Right atrium auricular region (tissue), 2 donors: ENCODE data around the gene FHL1. TPM values are rescaled to one million over a fixed set of nuclear protein-coding genes. Genes with fewer than 3 reads are reported as not detected.

Experiments used
- DNase-seq: peaks from one replicate; pipeline ENCODE4 v3.0.0-alpha.2; 2019; ENCODE audit warnings: low spot score
- H3K27ac ChIP-seq, 2 donors: fragments of 200-600 bp; sonication (generic); 1 replicate in 1 of 2; 2 replicates in 1 of 2; pipeline ENCODE4 v1.5.1; 2016 to 2019
- H3K27me3 ChIP-seq, 2 donors: fragments of 200-600 bp; sonication (generic); one replicate each; pipeline versions ENCODE4 v1.5.1 to v1.6.0; 2017 to 2019
- H3K36me3 ChIP-seq: fragments of 200-600 bp; sonication (generic); one replicate; pipeline ENCODE4 v1.5.1; 2016
- H3K4me1 ChIP-seq, 2 donors: fragments of 200-600 bp; sonication (generic); one replicate each; pipeline versions ENCODE4 v1.5.1 to v1.6.0; 2017 to 2019
- H3K4me3 ChIP-seq, 2 donors: fragments of 200-600 bp; sonication (generic); 1 replicate in 1 of 2; 2 replicates in 1 of 2; pipeline ENCODE4 v1.5.1; 2017 to 2019; ENCODE audit warnings: mild to moderate bottlenecking in 1 of 2, moderate library complexity in 1 of 2
- H3K9me3 ChIP-seq, 2 donors: fragments of 200-600 bp; sonication (generic); one replicate each; pipeline ENCODE4 v1.5.1; 2019
- total RNA-seq, 2 donors: library from RNA; depleted of rRNA; stranded (reverse); fragments of >200 nt; gene quantifications; one replicate each; pipeline ENCODE4 v1.1.0, GENCODE V29; 2016
- TF ChIP-seq, protein P1 (sequence below), 2 donors: fragments of 200-600 bp; sonication (generic); IDR thresholded peaks; one replicate each; pipeline ENCODE4 v1.5.1; 2019; ENCODE audit warnings: antibody characterized with exemption in 2 of 2

The FHL1 gene
- total RNA-seq, 2 donors from 2014 or later, result 869 to 2,468 TPM

DNA sequence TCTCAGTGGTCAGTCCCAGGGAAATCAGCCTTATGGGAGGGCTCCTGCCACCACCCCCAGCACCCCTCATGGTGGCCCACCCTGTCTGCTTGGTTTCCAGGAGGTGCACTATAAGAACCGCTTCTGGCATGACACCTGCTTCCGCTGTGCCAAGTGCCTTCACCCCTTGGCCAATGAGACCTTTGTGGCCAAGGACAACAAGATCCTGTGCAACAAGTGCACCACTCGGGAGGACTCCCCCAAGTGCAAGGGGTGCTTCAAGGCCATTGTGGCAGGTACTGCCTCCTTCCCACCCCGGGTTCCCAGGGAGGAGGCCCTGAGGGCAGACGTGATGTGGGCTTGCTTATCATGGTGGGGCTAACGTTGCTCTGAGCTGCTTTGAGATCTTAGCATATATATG is 59.6 kb downstream of the FHL1 start:
- H3K27me3 ChIP-seq, result no peaks in the 10 kb centered on the region
- peaks cover 0 to 58% of the 10 kb centered on the region in 2 donors for H3K4me1 ChIP-seq
- peaks cover 50% of the 10 kb centered on the region for H3K36me3 ChIP-seq
- no peaks in the 10 kb centered on the region for H3K9me3 ChIP-seq
- no peak for DNase-seq
- peak overlapping the region in 1 of 2 donors; percentile 31 for H3K4me3 ChIP-seq
- H3K27ac ChIP-seq, result peak overlapping the region; percentile 66 to 75
- TF ChIP-seq, protein P1, sequence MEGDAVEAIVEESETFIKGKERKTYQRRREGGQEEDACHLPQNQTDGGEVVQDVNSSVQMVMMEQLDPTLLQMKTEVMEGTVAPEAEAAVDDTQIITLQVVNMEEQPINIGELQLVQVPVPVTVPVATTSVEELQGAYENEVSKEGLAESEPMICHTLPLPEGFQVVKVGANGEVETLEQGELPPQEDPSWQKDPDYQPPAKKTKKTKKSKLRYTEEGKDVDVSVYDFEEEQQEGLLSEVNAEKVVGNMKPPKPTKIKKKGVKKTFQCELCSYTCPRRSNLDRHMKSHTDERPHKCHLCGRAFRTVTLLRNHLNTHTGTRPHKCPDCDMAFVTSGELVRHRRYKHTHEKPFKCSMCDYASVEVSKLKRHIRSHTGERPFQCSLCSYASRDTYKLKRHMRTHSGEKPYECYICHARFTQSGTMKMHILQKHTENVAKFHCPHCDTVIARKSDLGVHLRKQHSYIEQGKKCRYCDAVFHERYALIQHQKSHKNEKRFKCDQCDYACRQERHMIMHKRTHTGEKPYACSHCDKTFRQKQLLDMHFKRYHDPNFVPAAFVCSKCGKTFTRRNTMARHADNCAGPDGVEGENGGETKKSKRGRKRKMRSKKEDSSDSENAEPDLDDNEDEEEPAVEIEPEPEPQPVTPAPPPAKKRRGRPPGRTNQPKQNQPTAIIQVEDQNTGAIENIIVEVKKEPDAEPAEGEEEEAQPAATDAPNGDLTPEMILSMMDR (IDR thresholded peaks at IDR 0.05), result no peak

DNA sequence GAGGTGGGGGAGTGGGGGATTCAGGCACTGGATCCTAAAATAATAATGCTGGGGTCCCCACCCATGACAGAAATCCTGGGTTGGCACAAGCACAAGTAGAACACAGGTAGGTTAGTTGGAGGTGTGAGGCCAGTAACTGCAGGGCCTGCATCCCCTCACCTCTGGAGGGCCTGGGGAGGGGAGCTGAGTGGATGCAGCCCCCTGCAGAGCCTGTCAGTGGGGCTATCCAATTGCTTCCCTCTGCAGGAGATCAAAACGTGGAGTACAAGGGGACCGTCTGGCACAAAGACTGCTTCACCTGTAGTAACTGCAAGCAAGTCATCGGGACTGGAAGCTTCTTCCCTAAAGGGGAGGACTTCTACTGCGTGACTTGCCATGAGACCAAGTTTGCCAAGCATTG is 60.2 kb downstream of the FHL1 start:
- no peaks in the 10 kb centered on the region for H3K27me3 ChIP-seq
- TF ChIP-seq, protein P1 (IDR thresholded peaks at IDR 0.05), result no peak
- H3K9me3 ChIP-seq, result no peaks in the 10 kb centered on the region
- H3K4me1 ChIP-seq, result peaks cover 0 to 58% of the 10 kb centered on the region in 2 donors
- H3K27ac ChIP-seq, result peak overlapping the region in 1 of 2 donors; percentile 75
- H3K4me3 ChIP-seq, result no peak overlapping the region
- DNase-seq, result no peak
- peaks cover 50% of the 10 kb centered on the region for H3K36me3 ChIP-seq

DNA sequence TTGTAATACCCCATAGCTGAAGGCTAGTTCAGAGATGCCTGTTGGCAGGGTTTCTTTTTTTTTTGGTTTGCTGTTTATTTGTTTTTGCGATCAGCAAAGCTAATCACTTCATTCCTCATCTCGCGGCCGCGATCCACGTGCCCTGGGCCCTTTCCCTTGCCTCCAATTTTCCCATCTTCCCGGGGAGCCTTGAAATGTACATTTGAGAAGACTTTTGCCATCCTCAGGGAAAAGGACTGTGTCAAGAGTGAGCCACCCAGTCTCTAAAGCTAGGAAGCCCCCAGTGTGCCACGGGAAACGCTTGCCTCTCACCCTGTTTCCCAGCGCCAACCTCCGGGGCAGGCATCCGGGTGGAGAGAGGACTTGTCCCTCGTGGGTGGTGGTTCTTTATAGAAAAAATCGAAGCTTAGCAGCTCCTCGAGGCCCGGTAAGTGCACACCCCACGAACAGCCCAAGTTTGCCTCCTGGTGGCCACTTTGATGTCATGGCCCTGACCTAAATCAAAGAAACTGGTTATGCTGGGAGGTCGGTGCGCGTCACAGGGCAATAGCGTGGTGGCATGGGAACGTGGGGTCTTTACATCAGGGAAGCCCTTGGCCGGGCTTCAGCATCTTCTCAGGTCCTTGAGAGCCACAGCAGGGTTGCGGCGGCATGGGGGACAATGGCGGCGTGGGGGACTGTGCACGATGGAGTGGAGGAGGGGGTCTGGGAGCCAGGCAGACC is 61.8 kb downstream of the FHL1 start:
- H3K9me3 ChIP-seq, result no peaks in the 10 kb centered on the region
- peak overlapping the region; percentile 72 to 75 for H3K27ac ChIP-seq
- peaks cover 50% of the 10 kb centered on the region for H3K36me3 ChIP-seq
- no peaks in the 10 kb centered on the region for H3K27me3 ChIP-seq
- H3K4me1 ChIP-seq, result peaks cover 0 to 51% of the 10 kb centered on the region in 2 donors
- peak overlapping the region in 1 of 2 donors; percentile 2 for H3K4me3 ChIP-seq
- TF ChIP-seq, protein P1 (IDR thresholded peaks at IDR 0.05), result peak; percentile 30 to 73
- DNase-seq, result no peak

DNA sequence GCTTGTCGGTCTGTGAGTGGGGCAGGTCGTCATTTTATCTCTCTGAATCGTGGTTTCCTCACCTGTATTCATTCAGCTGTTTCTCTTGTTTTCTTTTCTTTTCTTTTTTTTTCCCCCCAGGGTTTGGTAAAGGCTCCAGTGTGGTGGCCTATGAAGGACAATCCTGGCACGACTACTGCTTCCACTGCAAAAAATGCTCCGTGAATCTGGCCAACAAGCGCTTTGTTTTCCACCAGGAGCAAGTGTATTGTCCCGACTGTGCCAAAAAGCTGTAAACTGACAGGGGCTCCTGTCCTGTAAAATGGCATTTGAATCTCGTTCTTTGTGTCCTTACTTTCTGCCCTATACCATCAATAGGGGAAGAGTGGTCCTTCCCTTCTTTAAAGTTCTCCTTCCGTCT is 62.4 kb downstream of the FHL1 start:
- Histone ChIP-seq H3K36me3 (peaks cover 50% of the 10 kb centered on the region), H3K27ac (peak overlapping the region; percentile 72 to 75), H3K9me3 (no peaks in the 10 kb centered on the region), H3K4me1 (peaks cover 0 to 45% of the 10 kb centered on the region in 2 donors), H3K4me3 (no peak overlapping the region), H3K27me3 (no peaks in the 10 kb centered on the region)
- no peak for DNase-seq
- TF ChIP-seq, protein P1 (IDR thresholded peaks at IDR 0.05), result no peak

DNA sequence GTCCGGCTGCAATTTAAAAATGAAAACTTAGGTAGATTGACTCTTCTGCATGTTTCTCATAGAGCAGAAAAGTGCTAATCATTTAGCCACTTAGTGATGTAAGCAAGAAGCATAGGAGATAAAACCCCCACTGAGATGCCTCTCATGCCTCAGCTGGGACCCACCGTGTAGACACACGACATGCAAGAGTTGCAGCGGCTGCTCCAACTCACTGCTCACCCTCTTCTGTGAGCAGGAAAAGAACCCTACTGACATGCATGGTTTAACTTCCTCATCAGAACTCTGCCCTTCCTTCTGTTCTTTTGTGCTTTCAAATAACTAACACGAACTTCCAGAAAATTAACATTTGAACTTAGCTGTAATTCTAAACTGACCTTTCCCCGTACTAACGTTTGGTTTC is 62.9 kb downstream of the FHL1 start:
- peaks cover 0 to 40% of the 10 kb centered on the region in 2 donors for H3K4me1 ChIP-seq
- no peaks in the 10 kb centered on the region for H3K27me3 ChIP-seq
- DNase-seq, result no peak
- peak overlapping the region in 1 of 2 donors; percentile 75 for H3K27ac ChIP-seq
- no peak overlapping the region for H3K4me3 ChIP-seq
- TF ChIP-seq, protein P1 (IDR thresholded peaks at IDR 0.05), result no peak
- no peaks in the 10 kb centered on the region for H3K9me3 ChIP-seq
- peaks cover 50% of the 10 kb centered on the region for H3K36me3 ChIP-seq
